Activated CD4-positive, alpha-beta T cell treated with anti-CD3 and anti-CD28 coated beads, Interleukin-2, amount 50 U/mL, for 16 hours (primary cell): Measurements from ENCODE around the gene ANXA8.
"Not testable (repeated sequence)": the region's sequence is repeated elsewhere in the genome, so short reads cannot be mapped to it uniquely, and the experiment has no call there.

Source experiments
- DNase-seq: peaks from one replicate; pipeline ENCODE4 v3.0.0-alpha.2; 2020

The ANXA8 gene

GRCh38 chr10:47462577-47463358 is 21.1 kb downstream of the ANXA8 start:
- DNase-seq: not testable (repeated sequence)

GRCh38 chr10:47461261-47461687 is 22.6 kb downstream of the ANXA8 start:
- DNase-seq: not testable (repeated sequence)

GRCh38 chr10:47458466-47459154 is 25.3 kb downstream of the ANXA8 start:
- DNase-seq: no peak

GRCh38 chr10:47457826-47458225 is 26.1 kb downstream of the ANXA8 start:
- no peak for DNase-seq

GRCh38 chr10:47457528-47457820 is 26.4 kb downstream of the ANXA8 start:
- DNase-seq: no peak

- DNase-seq: no peak
Observed at GRCh38 chr10:47456794-47457527, 27.0 kb downstream of the ANXA8 start.

- DNase-seq: no peak
Observed at GRCh38 chr10:47456079-47456785, 27.7 kb downstream of the ANXA8 start.

GRCh38 chr10:47455350-47456078 is 28.4 kb downstream of the ANXA8 start:
- not testable (repeated sequence) for DNase-seq

GRCh38 chr10:47454780-47455058 is 29.2 kb downstream of the ANXA8 start:
- no peak for DNase-seq

GRCh38 chr10:47454008-47454779 is 29.7 kb downstream of the ANXA8 start:
- DNase-seq: no peak

GRCh38 chr10:47453141-47454007 is 30.5 kb downstream of the ANXA8 start:
- DNase-seq: no peak

GRCh38 chr10:47452495-47453140 is 31.3 kb downstream of the ANXA8 start:
- no peak for DNase-seq

- DNase-seq: no peak
Observed at GRCh38 chr10:47451998-47452494, 31.9 kb downstream of the ANXA8 start.

- DNase-seq: no peak
Observed at GRCh38 chr10:47451273-47451997, 32.5 kb downstream of the ANXA8 start.

- DNase-seq: no peak
Observed at GRCh38 chr10:47450442-47450841, 33.5 kb downstream of the ANXA8 start.

GRCh38 chr10:47449979-47450378 is 33.9 kb downstream of the ANXA8 start:
- no peak for DNase-seq

GRCh38 chr10:47449102-47449978 is 34.6 kb downstream of the ANXA8 start:
- no peak for DNase-seq

- DNase-seq: no peak
Observed at GRCh38 chr10:47447705-47448104, 36.2 kb downstream of the ANXA8 start.
